ACC112 (cell line): Measurements from ENCODE around the gene GPR15LG.
"Not testable (repeated sequence)": the region's sequence is repeated elsewhere in the genome, so short reads cannot be mapped to it uniquely, and the experiment has no call there.

Experiments
- H2AFZ ChIP-seq: fragments of 200-600 bp; sonication (generic); one replicate; pipeline ENCODE4 v1.6.0; 2017; ENCODE audit warnings: antibody characterized with exemption, low read length; ENCODE audit not compliant: unreplicated experiment
- H3K27ac ChIP-seq: fragments of 200-600 bp; sonication (generic); 2 replicates; pipeline ENCODE4 v1.5.1; 2014; ENCODE audit warnings: low read depth, mild to moderate bottlenecking, antibody characterized with exemption, low read length, moderate library complexity
- H3K27me3 ChIP-seq: fragments of 200-600 bp; sonication (generic); 2 replicates; pipeline ENCODE4 v1.6.1; 2014; ENCODE audit warnings: mild to moderate bottlenecking, antibody characterized with exemption, low read length, moderate library complexity, mixed read lengths; ENCODE audit not compliant: insufficient read depth
- H3K36me3 ChIP-seq: fragments of 200-600 bp; sonication (generic); 2 replicates; pipeline ENCODE4 v1.6.1; 2016; ENCODE audit warnings: mild to moderate bottlenecking, antibody characterized with exemption, low read length, moderate library complexity, mixed read lengths; ENCODE audit not compliant: insufficient read depth
- H3K4me1 ChIP-seq: fragments of 200-600 bp; sonication (generic); one replicate; pipeline ENCODE4 v1.6.1; 2016; ENCODE audit warnings: low read length, mixed read lengths; ENCODE audit not compliant: insufficient read depth, unreplicated experiment, control insufficient read depth
- H3K4me3 ChIP-seq: fragments of 200-600 bp; sonication (generic); 2 replicates; pipeline ENCODE4 v1.5.1; 2014; ENCODE audit warnings: mild to moderate bottlenecking, low read depth, low read length
- H3K79me2 ChIP-seq: fragments of 200-600 bp; sonication (generic); one replicate; pipeline ENCODE4 v1.6.0; 2016; ENCODE audit warnings: low read length; ENCODE audit not compliant: control insufficient read depth, unreplicated experiment, insufficient read depth

The GPR15LG gene

GRCh38 chr10:84166620-84167288 lies 6.8 kb upstream of the GPR15LG start:
- Histone ChIP-seq H3K4me3 (no peak overlapping the region), H3K79me2 (no peaks in the 10 kb centered on the region), H2AFZ (no peak overlapping the region), H3K36me3 (no peaks in the 10 kb centered on the region), H3K27me3 (peaks cover 19% of the 10 kb centered on the region), H3K27ac (no peak overlapping the region), H3K4me1 (no peaks in the 10 kb centered on the region)

- H3K4me3 ChIP-seq, H3K4me1 ChIP-seq, H3K27ac ChIP-seq, H3K79me2 ChIP-seq, H2AFZ ChIP-seq, H3K36me3 ChIP-seq: not testable (repeated sequence)
- H3K27me3 ChIP-seq, result peaks cover 19% of the 10 kb centered on the region
Observed at GRCh38 chr10:84167289-84167653, 6.3 kb upstream of the GPR15LG start.

GRCh38 chr10:84168382-84168781 lies 5.2 kb upstream of the GPR15LG start:
- not testable (repeated sequence) for H3K79me2 ChIP-seq, H3K4me3 ChIP-seq, H3K27ac ChIP-seq, H3K4me1 ChIP-seq, H2AFZ ChIP-seq, H3K36me3 ChIP-seq
- peaks cover 21% of the 10 kb centered on the region for H3K27me3 ChIP-seq

- H3K27ac ChIP-seq, H2AFZ ChIP-seq: not testable (repeated sequence)
Observed at GRCh38 chr10:84171237-84171636, 2.4 kb upstream of the GPR15LG start.

GRCh38 chr10:84171700-84172466 lies 1.7 kb upstream of the GPR15LG start:
- not testable (repeated sequence) for H3K27ac ChIP-seq

More at GRCh38 chr10:84171237-84171636, 2.4 kb upstream of the GPR15LG start:
- not testable (repeated sequence) for H3K4me1 ChIP-seq, H3K4me3 ChIP-seq, H3K79me2 ChIP-seq, H3K36me3 ChIP-seq
- H3K27me3 ChIP-seq, result peaks cover 14% of the 10 kb centered on the region; the same call in 1 of the 2 replicates

GRCh38 chr10:84172467-84173356 lies 889 bp upstream of the GPR15LG start:
- no peak overlapping the region for H3K27ac ChIP-seq
- no peak overlapping the region for H3K4me3 ChIP-seq
- no peak overlapping the region for H2AFZ ChIP-seq
- H3K36me3 ChIP-seq, result no peaks in the 10 kb centered on the region
- H3K4me1 ChIP-seq, result no peaks in the 10 kb centered on the region
- H3K27me3 ChIP-seq, result peaks cover 14% of the 10 kb centered on the region; the same call in 1 of the 2 replicates
- H3K79me2 ChIP-seq, result no peaks in the 10 kb centered on the region

More at GRCh38 chr10:84171700-84172466, 1.7 kb upstream of the GPR15LG start:
- H3K36me3 ChIP-seq, H3K4me3 ChIP-seq, H2AFZ ChIP-seq, H3K79me2 ChIP-seq, H3K4me1 ChIP-seq: not testable (repeated sequence)
- peaks cover 14% of the 10 kb centered on the region; the same call in 1 of the 2 replicates for H3K27me3 ChIP-seq

- Histone ChIP-seq H3K36me3 (no peaks in the 10 kb centered on the region), H3K4me1 (no peaks in the 10 kb centered on the region), H3K27ac (no peak overlapping the region)
Observed at GRCh38 chr10:84175436-84175835, 1.8 kb downstream of the GPR15LG start.

GRCh38 chr10:84176351-84176750 lies 2.8 kb downstream of the GPR15LG start:
- Histone ChIP-seq H2AFZ (no peak overlapping the region), H3K4me1 (no peaks in the 10 kb centered on the region), H3K27ac (no peak overlapping the region), H3K79me2 (no peaks in the 10 kb centered on the region), H3K4me3 (no peak overlapping the region), H3K36me3 (no peaks in the 10 kb centered on the region), H3K27me3 (peaks cover 14% of the 10 kb centered on the region; the same call in 1 of the 2 replicates)

More at GRCh38 chr10:84175436-84175835, 1.8 kb downstream of the GPR15LG start:
- Histone ChIP-seq H3K4me3 (no peak overlapping the region), H3K27me3 (peaks cover 14% of the 10 kb centered on the region; the same call in 1 of the 2 replicates), H3K79me2 (no peaks in the 10 kb centered on the region), H2AFZ (no peak overlapping the region)

- H3K4me1 ChIP-seq, result no peaks in the 10 kb centered on the region
Observed at GRCh38 chr10:84176836-84177474, 3.4 kb downstream of the GPR15LG start.

GRCh38 chr10:84177541-84178141 lies 4.0 kb downstream of the GPR15LG start:
- Histone ChIP-seq H3K27ac (no peak overlapping the region), H3K4me3 (no peak overlapping the region), H2AFZ (no peak overlapping the region)

More at GRCh38 chr10:84176836-84177474, 3.4 kb downstream of the GPR15LG start:
- Histone ChIP-seq H3K79me2 (no peaks in the 10 kb centered on the region), H3K4me3 (no peak overlapping the region), H3K36me3 (no peaks in the 10 kb centered on the region), H2AFZ (no peak overlapping the region), H3K27me3 (peaks cover 17% of the 10 kb centered on the region; the same call in 1 of the 2 replicates), H3K27ac (no peak overlapping the region)

More at GRCh38 chr10:84177541-84178141, 4.0 kb downstream of the GPR15LG start:
- Histone ChIP-seq H3K4me1 (no peaks in the 10 kb centered on the region), H3K79me2 (no peaks in the 10 kb centered on the region), H3K27me3 (peaks cover 24% of the 10 kb centered on the region; the same call in 1 of the 2 replicates), H3K36me3 (no peaks in the 10 kb centered on the region)
